ENCODE results near the gene COL18A1. TPM values are rescaled to one million over a fixed set of nuclear protein-coding genes. Genes with fewer than 3 reads are reported as not detected.

Gene COL18A1
- total RNA-seq, 2 donors from 2014 or later = 56.2 to 229 TPM

DNA sequence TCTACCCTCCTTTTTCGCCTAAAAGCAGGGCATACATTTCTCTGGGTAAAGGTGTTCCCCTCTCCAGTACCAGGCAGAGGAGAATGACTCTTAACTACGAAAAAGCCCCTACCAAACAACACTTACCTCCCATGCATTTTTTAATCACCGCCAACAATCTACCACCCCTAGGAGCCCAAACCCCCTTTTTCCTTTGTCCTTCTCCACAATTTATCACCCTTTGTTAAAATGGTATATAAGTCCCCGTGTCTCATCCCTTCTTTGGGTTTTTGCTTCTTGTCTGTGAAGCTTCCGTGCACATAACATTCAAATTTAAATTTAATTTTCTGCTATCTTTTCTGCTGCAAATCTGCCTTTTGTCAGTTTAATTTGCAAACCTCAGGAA lies 27.6 kb upstream of the COL18A1 start:
- WGBS = 95% methylated on average over 5 of the region's 5 CpGs
- no peaks in the 10 kb centered on the region for H3K9me3 ChIP-seq
- TF ChIP-seq, protein P1, sequence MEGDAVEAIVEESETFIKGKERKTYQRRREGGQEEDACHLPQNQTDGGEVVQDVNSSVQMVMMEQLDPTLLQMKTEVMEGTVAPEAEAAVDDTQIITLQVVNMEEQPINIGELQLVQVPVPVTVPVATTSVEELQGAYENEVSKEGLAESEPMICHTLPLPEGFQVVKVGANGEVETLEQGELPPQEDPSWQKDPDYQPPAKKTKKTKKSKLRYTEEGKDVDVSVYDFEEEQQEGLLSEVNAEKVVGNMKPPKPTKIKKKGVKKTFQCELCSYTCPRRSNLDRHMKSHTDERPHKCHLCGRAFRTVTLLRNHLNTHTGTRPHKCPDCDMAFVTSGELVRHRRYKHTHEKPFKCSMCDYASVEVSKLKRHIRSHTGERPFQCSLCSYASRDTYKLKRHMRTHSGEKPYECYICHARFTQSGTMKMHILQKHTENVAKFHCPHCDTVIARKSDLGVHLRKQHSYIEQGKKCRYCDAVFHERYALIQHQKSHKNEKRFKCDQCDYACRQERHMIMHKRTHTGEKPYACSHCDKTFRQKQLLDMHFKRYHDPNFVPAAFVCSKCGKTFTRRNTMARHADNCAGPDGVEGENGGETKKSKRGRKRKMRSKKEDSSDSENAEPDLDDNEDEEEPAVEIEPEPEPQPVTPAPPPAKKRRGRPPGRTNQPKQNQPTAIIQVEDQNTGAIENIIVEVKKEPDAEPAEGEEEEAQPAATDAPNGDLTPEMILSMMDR (IDR thresholded peaks at IDR 0.05) = no peak
- no peak for TF ChIP-seq POLR2AphosphoS5 (IDR thresholded peaks at IDR 0.05)
- TF ChIP-seq POLR2A (IDR thresholded peaks at IDR 0.05) = no peak
- no peaks in the 10 kb centered on the region for H3K4me1 ChIP-seq (replicated peaks)
- intact Hi-C loops (cut with DNase I) = no loop called here
- H3K36me3 ChIP-seq = no peaks in the 10 kb centered on the region
- no peak overlapping the region for H3K27ac ChIP-seq
- H3K4me3 ChIP-seq = no peak overlapping the region
- H3K27me3 ChIP-seq (replicated peaks; ENCODE audit: insufficient read depth) = no peaks in the 10 kb centered on the region
- no peak for DNase-seq (ENCODE audit: low spot score)

DNA sequence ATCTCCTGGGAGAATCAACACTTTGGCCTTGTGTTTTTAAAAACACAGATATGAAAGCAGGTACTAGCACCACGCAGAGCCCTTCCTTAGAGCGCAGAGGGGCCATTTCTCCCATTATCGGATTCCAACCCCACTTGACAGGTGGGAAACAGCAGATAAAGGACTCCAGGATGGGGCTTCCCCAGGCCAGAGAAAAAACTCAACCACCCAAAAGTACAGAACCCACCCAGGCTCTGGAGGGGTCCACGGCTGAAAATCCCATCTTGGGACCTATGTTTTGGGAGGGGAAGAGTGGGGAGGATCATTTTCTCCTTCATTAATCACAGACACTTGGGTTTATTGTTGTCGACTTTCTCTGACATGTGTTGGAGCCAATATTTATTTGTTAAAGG lies 27.1 kb upstream of the COL18A1 start:
- no peaks in the 10 kb centered on the region for H3K9me3 ChIP-seq
- WGBS = 62% methylated on average over 5 of the region's 5 CpGs
- H3K27ac ChIP-seq = peak overlapping the region in 1 of 2 donors; percentile 29
- TF ChIP-seq POLR2A (IDR thresholded peaks at IDR 0.05) = no peak
- TF ChIP-seq, protein P1 (IDR thresholded peaks at IDR 0.05) = no peak
- no peak for TF ChIP-seq POLR2AphosphoS5 (IDR thresholded peaks at IDR 0.05)
- no peaks in the 10 kb centered on the region for H3K4me1 ChIP-seq (replicated peaks)
- intact Hi-C loops (cut with DNase I) = no loop called here
- H3K4me3 ChIP-seq = no peak overlapping the region
- H3K27me3 ChIP-seq (replicated peaks; ENCODE audit: insufficient read depth) = no peaks in the 10 kb centered on the region
- no peaks in the 10 kb centered on the region for H3K36me3 ChIP-seq
- no peak for DNase-seq (ENCODE audit: low spot score)

DNA sequence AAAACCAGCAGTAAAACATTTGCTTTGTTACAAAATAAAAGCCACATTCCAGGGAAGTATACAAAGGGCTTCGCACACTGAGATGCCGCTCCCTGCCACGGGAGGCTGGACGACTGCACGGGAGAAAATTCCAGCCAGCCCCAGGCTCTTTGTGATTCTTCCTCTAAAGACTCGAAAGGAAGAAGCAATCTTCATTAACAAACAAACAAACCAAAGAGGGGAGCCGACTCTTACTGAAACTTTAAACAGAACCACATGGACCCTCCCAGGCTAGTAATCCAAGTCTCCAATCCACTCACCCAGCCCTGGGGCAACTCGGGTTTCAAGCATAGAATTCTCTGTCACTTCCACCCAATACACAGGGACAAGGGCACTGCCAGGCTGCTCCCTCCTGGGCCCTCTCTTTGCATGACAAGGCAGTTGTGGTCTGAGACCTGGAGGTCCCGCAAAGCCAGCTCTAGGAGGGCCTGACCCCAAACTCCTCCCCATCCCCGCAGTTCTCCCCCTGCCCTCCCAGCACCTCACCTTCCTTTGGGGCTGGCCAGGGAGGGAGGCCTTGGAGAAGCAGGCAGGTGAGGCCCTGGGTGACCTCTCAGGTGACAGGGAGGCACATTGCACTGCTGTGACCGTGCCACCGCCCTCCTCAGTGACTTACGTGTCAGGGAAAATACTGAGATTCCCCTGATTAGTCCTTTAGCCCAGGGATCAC lies 26.6 kb upstream of the COL18A1 start:
- H3K27ac ChIP-seq = peak overlapping the region in 1 of 2 donors; percentile 29
- intact Hi-C loops (cut with DNase I) = no loop called here
- no peak overlapping the region for H3K4me3 ChIP-seq
- H3K4me1 ChIP-seq (replicated peaks) = no peaks in the 10 kb centered on the region
- no peaks in the 10 kb centered on the region for H3K27me3 ChIP-seq (replicated peaks; ENCODE audit: insufficient read depth)
- no peaks in the 10 kb centered on the region for H3K36me3 ChIP-seq
- no peak for DNase-seq (ENCODE audit: low spot score)
- TF ChIP-seq, protein P1 (IDR thresholded peaks at IDR 0.05) = no peak
- no peak for TF ChIP-seq POLR2A (IDR thresholded peaks at IDR 0.05)
- TF ChIP-seq POLR2AphosphoS5 (IDR thresholded peaks at IDR 0.05) = no peak
- no peaks in the 10 kb centered on the region for H3K9me3 ChIP-seq
- WGBS = 39% methylated on average over 13 of the region's 13 CpGs

DNA sequence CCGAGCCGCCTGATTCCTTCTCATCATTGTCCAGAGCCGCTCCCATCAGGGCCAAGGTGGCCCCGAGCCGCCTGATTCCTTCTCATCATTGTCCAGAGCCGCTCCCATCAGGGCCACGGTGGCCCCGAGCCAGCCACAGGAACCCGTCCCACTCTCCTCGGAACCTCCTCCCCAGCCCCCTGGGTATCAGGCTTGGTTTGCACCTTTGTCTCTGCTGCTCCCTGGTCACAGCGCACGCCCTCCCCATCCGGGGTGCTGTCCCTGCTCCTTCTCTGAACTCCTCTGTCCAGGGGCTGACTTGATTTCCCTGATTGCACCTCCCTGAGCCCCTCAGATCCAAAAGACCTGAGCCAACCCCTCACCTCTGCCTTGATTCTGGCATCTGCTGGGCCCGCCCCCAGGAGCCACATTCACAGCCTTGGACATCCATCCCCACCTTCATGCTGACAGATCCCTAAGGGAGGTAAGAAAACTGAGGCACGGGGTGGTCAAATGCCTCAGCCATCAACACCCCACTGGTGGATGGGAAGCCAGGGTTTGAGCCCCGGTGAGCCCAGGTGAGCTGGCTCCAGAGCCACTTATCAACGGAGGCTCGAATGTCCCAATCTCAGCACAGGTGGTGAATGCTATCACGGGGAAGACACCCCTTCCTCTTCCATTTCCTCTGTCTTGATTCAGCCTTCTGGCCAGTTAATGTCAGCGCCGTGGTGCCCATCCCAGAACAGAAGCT lies 25.6 kb upstream of the COL18A1 start:
- intact Hi-C loops (cut with DNase I) = no loop called here
- Histone ChIP-seq H3K4me1 (replicated peaks) (no peaks in the 10 kb centered on the region), H3K9me3 (no peaks in the 10 kb centered on the region), H3K36me3 (no peaks in the 10 kb centered on the region), H3K4me3 (no peak overlapping the region), H3K27ac (no peak overlapping the region), H3K27me3 (replicated peaks; ENCODE audit: insufficient read depth) (no peaks in the 10 kb centered on the region)
- TF ChIP-seq POLR2AphosphoS5 (IDR thresholded peaks at IDR 0.05) = no peak
- TF ChIP-seq, protein P1 (IDR thresholded peaks at IDR 0.05) = no peak
- TF ChIP-seq POLR2A (IDR thresholded peaks at IDR 0.05) = no peak
- no peak for DNase-seq (ENCODE audit: low spot score)
- 86% methylated on average over 21 of the region's 21 CpGs for WGBS
